HG03025 (cell line): ENCODE measurements around the gene ARHGAP25.

Source experiments
- ATAC-seq: cut with Tn5 transposase; IDR thresholded peaks from one replicate; pipeline ENCODE4 v1.9.1; 2021; ENCODE audit warnings: mild to moderate bottlenecking, moderate library complexity; ENCODE audit not compliant: unreplicated experiment, low FRiP score

Gene ARHGAP25

DNA sequence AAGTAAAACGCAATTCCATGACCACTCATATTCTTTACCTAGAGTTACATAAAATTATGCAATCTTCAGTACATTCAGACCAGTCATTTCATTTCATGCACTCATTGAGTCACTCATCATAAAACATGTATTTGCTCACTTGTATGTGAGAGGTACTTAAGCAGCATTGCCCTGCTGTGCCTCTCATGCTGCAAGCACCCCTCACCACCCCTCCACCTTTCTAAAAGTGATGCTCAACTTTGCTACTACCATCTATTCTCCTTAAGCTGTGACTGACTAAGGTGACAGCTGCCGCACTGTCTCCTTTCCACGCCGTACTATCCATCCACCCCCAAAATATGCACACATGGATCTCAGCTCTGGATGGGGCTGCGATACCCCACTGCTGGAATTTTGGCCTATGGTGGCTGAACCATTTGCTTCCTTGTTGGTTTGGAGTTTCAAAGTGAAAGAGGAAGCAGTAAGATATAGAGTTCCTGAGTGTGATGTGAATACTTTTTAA is 7.2 kb downstream of the ARHGAP25 start:
- ATAC-seq = no peak

DNA sequence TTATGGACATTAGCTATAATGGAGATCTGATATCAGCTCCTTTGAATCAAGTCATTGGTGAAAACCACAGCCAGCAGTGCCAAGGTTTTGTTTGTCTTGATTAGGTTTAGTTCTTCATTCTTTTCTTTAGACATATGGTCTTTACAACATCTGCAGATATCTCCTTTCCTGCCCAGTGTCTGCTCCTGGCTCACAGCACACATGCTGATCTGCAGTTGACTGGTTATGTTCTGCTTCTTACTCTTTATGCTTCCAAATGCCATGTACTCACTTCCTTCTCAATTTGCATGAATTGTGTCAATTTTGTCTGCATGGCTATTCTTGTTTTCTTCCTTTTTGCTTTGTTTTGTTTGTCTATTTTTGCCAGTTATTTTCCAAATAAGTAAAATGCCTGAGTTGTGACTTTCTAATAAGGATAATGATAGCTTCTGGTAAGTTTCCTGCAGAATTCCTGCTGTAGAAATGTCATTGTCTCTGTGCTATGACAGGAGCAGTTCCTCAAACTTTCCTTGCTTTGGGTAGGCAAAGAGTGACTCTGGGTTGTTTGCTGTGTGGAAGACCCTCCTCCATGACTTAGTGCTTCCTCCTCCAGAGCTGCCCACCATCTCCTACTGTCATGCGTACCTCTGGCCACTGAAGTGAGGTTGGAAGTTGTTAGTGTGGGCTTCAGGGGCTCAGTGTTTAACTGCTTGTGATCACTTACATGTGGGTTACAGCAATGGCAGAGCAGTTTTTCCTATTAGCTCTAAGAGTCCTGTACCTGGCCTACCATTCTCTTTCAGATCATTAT is 8.2 kb downstream of the ARHGAP25 start:
- ATAC-seq = peak; percentile 42

DNA sequence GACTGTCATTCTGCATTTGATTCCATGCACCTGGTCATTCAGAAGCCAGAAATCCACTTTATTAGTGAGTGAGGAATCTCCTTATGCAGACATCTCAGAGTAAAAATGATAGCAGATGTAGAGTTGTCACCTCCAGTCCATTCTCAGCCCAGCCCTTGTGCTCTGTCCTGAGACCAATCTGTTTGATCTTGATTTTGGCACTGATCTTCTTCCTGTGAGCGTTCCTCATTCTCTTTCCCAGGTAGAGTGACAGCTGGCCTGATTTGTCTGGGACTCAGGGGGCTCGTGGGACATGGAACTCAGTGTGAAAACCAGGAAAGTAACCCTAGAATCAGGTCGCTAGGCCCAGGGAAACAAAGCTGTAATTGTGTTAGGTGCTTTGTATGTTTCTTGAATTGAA is 8.9 kb downstream of the ARHGAP25 start:
- ATAC-seq = no peak

DNA sequence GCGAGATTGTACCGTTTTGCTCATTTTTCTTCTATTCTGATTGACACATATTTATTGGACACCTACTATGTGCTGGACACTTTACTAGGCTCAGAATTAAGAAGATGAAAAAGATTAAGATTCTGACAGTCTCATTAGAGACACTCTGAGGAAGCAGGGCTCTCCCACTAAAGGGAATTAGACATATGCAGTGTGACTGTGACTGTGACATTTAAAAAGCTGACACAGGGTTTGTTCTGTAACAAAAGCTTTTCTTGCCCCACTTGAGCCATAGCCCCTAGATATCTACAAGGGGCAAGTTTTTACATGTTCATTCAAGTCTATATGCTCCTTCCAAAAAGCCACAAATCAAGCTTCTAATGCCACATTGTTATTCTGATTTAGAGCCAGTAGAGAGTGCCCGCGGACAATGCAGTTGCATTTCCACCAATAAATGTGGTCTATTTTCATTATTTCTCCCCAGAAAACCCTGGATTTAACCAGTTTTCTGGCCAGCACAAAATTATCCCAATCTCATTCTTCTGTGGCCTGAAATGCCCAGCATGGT is 9.8 kb downstream of the ARHGAP25 start:
- no peak for ATAC-seq

DNA sequence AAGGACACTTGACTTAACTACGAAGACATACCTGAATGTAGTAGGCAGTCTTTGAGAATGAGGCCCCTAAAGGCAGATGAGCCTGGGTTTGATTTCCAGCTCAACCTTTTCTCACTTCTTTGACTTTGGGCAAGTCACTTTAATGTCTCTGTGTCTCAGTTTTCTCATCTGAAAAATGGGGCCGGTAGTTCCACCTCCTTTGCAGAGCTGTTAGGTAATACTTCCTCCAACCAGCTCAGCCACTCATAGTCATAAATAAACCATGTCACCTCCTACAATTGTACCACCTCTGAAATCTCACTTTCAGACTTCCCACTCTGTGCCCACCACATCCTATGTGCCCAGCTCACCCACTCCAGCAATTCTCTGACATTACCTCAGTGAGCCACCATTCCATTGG is 10.4 kb downstream of the ARHGAP25 start:
- no peak for ATAC-seq

DNA sequence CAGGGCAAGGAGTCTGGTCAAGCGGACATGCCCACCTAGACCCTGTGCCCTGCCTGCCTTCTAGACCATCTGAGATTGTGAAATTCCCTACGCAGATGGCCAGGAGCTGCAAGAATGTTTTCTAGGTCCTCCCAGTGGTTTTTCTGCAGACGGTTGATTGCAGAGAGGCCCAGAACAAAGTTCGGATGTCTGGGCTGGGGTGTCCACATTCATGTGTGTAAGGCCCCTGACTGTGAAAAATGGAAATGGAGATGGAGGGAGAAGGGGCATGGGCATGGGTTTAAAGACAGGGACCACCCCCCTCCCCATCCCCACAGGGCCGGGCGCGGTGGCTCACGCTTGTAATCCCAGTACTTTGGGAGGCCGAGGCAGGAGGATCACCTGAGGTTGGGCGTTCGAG is 11.8 kb downstream of the ARHGAP25 start:
- no peak for ATAC-seq

DNA sequence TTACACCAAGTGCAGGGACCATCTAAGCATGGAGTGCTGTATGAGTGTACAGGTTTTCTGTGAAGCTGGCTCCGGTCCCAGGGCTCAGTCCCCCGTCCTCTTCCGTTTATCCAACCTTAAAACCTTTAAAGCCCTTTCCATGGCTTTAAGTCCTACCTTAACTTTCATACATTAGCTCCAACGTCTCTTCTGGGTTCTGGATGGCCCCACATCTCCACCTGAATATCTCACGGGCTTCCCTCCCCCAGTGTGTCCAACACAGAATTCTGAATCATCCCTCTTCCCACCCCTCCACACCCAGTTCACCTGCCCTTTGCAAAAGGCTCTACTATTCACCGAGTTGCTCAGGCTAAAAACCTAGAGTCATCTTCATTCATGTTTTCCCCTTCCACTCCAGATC is 12.8 kb downstream of the ARHGAP25 start:
- no peak for ATAC-seq

DNA sequence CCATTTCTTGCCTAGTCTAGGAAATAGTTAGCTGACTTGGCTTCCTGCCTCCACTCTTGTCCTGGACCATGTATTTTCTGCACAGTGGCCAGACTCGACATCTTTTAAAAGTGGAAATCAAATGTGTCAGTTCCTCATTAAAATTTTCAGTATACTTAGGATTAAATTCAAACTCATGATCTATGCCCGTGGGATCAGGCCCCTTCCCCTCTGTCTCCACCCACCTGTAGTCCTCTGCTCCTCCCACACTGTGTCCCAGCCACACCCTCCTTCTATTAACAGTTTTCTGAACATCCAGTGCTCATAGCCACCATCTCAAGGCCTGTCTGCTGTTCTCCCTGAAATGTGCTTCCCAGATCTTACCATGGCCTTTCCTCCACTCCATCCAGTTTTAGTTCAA is 13.3 kb downstream of the ARHGAP25 start:
- no peak for ATAC-seq

DNA sequence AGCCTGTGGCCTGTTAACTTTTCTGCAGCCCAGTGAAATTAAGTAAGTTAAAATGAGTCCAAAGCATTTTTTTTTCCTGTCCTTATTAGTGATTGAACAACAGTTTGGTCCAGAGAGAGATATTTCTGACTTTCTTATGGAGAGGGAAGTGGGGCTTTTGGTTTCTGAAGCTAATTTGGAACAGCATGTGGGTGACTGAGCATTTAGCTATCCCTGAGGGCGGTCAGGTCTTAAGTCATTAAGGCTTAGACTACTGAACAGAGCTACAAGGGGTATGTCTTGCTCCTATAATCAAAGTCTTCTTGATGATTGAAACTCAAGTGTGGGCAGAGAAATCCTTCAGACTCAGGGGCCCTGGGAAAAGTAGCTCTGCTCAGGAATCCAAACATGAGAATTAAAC is 14.0 kb downstream of the ARHGAP25 start:
- ATAC-seq = no peak

DNA sequence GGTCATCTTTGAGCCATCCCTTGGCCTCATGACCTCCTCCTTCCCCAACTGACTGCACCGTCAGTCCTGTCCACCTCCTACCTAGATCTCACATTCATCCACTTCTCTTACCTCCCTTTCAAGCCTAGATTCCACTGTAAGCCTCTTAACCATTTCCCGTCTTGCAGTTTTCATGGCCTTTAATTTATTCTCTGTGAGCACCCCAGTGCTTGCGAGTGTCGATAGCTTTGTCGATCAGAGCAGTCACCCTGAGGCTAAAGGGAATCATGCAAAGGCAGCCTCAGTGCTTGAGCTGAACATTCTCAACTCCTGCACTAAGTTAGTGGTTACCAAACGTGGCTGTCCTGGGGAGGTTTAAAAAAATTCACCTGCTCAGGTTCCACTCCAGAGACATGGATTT is 14.7 kb downstream of the ARHGAP25 start:
- no peak for ATAC-seq

DNA sequence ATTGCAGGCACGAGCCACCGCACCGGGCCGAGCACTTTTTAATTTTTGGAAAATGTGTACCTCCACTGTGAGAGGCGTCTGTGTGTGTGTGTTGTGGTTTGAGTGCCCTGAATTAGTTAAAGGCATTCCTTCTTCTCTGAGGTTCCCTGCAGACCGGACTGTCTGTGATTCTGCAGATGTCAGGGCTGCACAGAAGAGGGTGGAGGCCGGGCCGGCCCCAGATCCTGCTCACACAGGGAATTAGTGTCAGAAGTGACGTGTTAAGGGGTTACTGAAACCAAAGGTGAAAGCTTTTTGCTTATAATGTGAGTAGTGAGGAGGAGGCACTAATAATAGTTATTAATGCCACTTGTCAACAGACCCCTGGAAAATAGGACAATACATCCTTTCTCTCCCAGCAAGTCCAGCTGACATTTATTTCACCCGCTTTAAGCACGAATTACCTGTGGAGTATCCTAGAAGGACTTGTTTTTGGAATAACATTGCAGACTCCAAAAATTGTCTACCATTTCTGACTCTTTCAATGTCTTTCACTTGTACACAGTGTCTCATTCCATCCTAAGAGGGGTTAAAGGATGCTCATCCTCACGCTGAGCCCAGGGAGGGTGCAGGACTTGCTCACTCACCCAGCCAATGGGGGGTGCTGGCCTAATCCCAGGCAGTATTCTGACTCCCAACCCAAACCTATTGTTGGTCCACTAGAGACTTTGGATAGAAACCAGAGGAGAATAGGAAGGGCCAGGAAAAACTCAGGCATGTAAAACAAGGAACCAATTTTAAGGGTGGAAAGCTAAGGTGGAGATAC is 16.2 kb downstream of the ARHGAP25 start:
- ATAC-seq = no peak

DNA sequence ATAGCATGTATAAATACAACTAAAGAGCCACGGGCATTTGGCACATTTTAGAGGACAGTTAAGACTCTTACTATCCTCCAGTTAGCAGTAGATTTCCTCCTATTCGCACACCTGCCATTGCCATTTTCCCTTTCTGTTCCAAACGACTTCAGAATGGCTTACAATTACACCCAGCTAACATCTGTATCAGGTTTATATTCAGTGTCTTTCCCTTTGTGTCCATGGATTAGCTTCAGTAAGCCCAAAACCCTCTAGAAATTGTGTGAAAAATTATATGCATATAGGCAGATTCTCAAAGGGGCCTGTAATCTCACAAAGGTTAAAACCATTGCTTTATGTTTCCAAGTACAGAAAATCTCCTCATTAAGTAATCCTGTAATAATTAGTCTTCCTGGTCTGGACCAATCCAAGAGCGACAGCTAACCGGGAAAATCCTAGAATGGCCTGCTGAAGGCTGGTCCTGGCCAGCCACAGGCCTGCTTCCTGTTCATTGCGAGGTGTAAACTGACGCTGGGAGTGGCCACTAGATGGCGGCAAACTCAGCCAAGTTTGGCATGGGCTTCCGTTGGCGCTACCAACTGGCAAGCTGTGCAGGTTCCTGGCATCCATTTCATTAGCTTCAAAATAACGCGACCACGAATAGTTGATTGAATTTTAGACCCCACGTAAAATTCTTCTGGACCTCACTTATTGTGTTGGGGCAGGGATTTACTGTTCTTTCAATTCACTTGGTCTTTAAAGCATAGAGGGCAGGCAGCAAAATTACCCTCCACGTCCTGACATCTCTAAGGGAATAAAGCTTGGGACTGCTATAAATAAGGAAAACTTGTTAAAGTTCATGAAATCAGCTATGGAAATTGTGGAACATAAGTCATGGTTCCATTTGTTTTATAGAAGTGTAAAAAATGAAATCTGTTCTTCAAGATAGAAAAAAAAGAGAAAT is 17.1 kb downstream of the ARHGAP25 start:
- ATAC-seq = peak; percentile 69

DNA sequence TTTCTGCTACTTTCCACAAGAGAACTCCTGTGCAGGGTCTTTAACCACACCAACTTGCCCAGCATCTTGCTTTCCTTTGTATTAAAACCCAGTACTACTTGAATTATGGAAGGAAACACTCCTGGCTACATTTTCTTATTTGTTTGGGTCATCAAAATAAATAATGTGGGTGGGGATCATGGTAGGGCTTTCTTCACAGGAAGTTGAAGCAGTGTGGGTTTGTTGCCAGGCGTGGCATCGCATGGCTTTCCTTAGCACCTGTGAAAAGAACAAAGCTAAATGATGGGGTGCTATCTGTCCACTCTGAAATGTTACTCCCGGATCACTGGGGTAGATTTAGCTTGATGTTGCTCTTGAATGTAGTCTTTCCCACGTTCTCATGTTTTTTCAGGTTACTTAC is 18.7 kb downstream of the ARHGAP25 start:
- ATAC-seq = no peak

DNA sequence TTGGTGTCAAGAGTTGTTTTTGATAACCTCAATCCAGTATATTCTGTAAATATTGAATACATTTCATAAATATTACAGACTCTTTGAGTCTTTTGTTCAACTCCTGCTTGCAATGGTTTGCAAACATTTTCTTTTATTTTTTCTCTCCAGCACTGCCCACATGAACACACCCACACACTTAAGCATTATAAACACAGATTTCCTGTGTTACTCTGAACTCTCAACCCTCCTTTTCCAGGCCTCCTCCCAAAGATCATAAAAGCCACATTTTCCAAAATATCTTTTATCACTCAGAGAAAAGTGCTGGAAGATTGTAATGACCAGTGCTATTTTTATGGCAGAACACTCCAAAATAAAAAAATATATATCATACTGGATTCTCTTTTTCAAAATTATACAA is 20.5 kb downstream of the ARHGAP25 start:
- no peak for ATAC-seq

DNA sequence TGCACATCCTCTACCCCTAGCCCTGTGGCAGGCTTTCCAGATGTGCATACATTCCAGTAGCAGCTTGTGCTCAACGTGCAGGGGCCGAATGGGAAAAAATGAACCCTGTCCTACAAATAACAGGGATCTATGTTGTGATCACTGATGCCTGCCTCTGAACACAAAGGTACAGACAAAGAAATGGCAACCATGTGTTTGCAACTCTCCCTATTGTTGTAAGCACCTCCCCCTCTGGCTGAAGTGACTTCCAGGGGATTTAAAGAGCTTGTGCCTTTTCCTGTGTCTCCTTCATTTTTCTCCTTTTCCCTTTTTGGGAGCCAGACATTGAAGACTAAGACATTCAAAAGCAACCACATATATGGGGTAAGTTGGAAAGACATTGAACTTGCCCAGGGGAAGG is 21.6 kb downstream of the ARHGAP25 start:
- ATAC-seq = no peak

DNA sequence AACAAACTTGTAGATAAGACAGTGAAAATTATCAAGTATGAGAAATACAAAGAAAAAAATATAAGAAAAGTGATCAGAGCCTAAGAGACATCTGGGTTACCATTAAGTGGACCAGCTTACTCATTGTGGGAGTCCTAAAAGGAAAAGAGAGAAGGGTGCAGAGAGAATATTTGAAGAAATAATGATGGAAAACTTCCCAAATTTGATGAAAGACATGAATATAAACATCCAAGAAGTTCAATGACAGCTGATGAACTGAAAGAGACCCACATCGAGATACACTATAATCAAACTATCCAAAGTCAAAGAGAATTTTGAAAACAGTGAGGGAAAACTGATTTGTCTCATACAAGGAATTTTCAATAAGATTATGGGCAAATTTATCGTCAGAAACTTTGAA is 22.5 kb downstream of the ARHGAP25 start:
- no peak for ATAC-seq

DNA sequence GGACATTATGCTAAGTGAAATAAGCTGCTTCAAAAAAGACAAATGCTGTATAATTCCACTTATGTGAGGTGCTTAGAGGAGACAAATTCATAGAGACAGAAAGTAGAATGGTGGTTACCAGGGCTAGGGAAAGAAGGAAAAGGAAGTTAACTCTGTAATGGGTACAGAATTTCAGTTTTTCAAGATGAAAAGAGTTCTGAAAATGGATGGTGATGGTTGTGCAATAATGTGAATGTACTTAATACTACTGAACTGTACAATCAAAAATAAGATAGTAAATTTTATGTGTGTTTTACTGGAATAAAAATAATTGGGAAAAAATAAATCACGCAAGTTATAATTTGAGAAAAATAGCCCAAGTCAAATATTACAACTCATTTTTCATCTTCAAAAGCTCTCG is 27.5 kb downstream of the ARHGAP25 start:
- ATAC-seq = no peak

DNA sequence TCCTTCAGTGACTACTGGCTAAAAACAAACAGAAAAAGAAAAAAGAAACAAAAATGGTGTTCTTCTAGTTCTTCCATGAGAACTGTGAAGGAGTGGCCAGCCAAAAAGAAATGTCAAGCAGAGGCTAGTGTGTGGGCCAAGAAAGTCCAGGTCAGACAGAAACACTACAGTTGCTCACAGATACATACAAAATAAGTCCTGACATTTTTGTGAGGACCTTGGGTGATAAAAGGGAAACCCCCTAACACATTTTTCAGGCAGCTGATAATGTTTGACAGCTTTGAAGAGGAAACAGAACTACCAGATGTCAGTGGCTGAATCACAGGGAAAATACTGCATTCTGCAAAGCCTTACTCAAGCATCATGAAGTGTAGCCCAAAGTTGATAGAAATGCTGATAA is 28.1 kb downstream of the ARHGAP25 start:
- ATAC-seq = no peak

DNA sequence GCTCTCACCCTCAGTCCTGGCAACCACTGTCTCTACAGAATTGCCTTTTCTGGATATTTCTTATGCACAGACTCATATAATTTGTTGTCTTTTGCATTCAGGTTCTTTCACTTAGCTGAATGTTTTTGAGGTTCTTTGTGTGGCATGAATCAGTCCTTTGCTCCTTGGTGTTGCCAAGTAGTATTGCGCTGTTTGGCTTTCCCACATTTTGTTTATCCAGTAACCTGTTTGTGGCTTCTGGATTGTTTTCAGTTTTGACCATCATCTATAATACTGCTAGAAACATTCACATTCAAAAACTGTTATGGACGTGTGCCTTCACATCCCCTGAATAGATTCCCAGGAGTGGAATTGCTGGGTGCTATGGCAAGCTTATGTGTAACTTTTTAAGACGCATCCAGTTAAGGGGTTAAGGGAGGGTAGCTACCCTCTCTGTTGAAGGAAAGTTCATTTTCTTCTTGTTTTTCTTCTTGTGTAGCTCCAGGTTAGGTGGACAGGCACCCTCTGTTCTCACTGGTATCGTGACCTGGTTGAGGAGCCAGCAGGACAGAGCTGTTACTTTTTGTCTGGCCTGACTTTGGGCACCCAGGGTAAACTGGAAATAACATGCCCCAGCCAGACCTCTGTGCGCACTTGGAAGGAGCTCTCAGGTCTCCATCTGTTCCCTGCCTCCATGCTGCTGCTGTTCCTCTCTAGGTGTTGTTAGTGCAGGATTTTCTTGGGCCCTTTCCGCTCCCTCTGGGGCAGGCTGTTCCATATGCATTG is 29.6 kb downstream of the ARHGAP25 start:
- ATAC-seq = no peak
